Sigmoid colon (tissue), 7 donors: ENCODE data around the gene TMTC2. TPM values are rescaled to one million over a fixed set of nuclear protein-coding genes. Genes with fewer than 3 reads are reported as not detected.

ENCODE experiments used
- DNase-seq: peaks from one replicate; pipeline ENCODE4 v3.0.0-alpha.2; 2019
- H3K27ac ChIP-seq, 4 donors: fragments of 200-600 bp; sonication (generic); one replicate each; pipeline ENCODE4 v1.5.1; 2016 to 2019; ENCODE audit warnings: mild to moderate bottlenecking in 1 of 4
- H3K27me3 ChIP-seq, 3 donors: fragments of 200-600 bp; sonication (generic); one replicate each; pipeline ENCODE4 v1.5.1; 2019; ENCODE audit warnings: mild to moderate bottlenecking in 1 of 3
- H3K36me3 ChIP-seq, 4 donors: fragments of 200-600 bp; sonication (generic); one replicate each; pipeline ENCODE4 v1.5.1; 2016 to 2019
- H3K4me1 ChIP-seq, 4 donors: fragments of 200-600 bp; sonication (generic); one replicate each; pipeline ENCODE4 v1.5.1; 2017 to 2019
- H3K4me3 ChIP-seq, 4 donors: fragments of 200-600 bp; sonication (generic); one replicate each; pipeline ENCODE4 v1.5.1; 2017 to 2019; ENCODE audit warnings: mild to moderate bottlenecking in 2 of 4, moderate library complexity in 1 of 4
- H3K9me3 ChIP-seq, 4 donors: fragments of 200-600 bp in 3 of 4; sonication (generic) in 3 of 4; one replicate each; pipeline versions ENCODE4 v1.5.1 to v1.6.1; 2013 to 2019
- EP300 ChIP-seq, 4 donors: sonication (generic); formaldehyde crosslinking; IDR thresholded peaks; one replicate each; pipeline ENCODE4 v1.6.1; 2017; ENCODE audit warnings: antibody characterized with exemption in 4 of 4
- POLR2A ChIP-seq, 2 donors: fragments of 450-650 bp; IDR thresholded peaks; one replicate each; pipeline ENCODE4 v1.6.1; 2016; ENCODE audit warnings: antibody characterized with exemption in 2 of 2, mild to moderate bottlenecking in 2 of 2, moderate library complexity in 2 of 2
- POLR2AphosphoS5 ChIP-seq, 4 donors: sonication (generic); formaldehyde crosslinking; IDR thresholded peaks; one replicate each; pipeline ENCODE4 v1.6.1; 2017; ENCODE audit warnings: antibody characterized with exemption in 4 of 4
- WGBS, 2 donors: extraction: QIAGEN DNeasy Blood & Tissue Kit; methylation state at CpG; one replicate each; pipeline ENCODE4 v1.1.7; 2013; 5-methylcytosine and 5-hydroxymethylcytosine counted together
- intact Hi-C: fragments of 100-400 bp; cut with DNase I; formaldehyde crosslinking; loops from one replicate; pipeline ENCODE4 v1.15.1; 2023
- polyA plus RNA-seq, 3 donors: library from polyadenylated mRNA; stranded (reverse); fragments of 200-250 nt; gene quantifications; one replicate each; pipeline ENCODE4 v1.2.3, GENCODE V29; 2013
- total RNA-seq, 4 donors: library from RNA; depleted of rRNA; stranded (reverse); fragments of >200 nt; gene quantifications; one replicate each; pipeline ENCODE4 v1.1.0, GENCODE V29; 2016
- TF ChIP-seq, protein P1 (sequence below), 4 experiments: fragments of 450-650 bp in 3 of 4; fragments of 200-600 bp in 1 of 4; IDR thresholded peaks; one replicate each; pipeline ENCODE4 v1.5.1; 2016 to 2019; ENCODE audit warnings: antibody characterized with exemption in 4 of 4, mild to moderate bottlenecking in 3 of 4, moderate library complexity in 2 of 4
- donor health status: healthy with polysubstance abuse.
- donor health status: Bipolar disorder and iron deficiency.
- donor health status: healthy.

TMTC2 gene
- total and polyA plus RNA-seq, 7 donors: 1.2 to 74.4 (median 61.2) TPM

DNA sequence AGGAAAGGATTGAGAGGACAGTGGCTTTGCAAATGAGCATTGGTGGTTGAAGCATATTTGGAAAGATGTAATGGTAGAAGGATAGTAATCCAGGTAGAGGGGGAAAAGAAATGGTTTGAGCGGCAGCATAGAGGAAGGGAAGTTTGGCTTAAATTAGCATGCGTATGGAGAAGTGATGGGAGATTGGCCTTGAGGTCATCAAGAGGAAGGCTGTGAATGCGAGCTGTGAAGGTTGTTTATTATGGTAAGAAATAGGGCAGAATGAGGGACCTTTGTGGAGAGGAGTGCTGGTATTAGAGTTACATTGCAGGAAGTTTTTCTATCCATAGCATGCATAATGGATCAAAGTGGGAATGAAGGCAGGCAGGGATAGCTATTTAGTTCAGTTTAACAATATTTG is 162.1 kb downstream of the TMTC2 start:
- Histone ChIP-seq H3K27me3 (no peaks in the 10 kb centered on the region), H3K9me3 (no peaks in the 10 kb centered on the region), H3K4me1 (peaks cover 0 to 9% (median 0%) of the 10 kb centered on the region in 4 donors), H3K27ac (no peak overlapping the region), H3K36me3 (peaks cover 0 to 5% (median 0%) of the 10 kb centered on the region in 4 donors), H3K4me3 (no peak overlapping the region)
- intact Hi-C loops: no loop called here
- WGBS, 2 donors: 92 to 93% methylated on average over 3 of the region's 3 CpGs
- no peak for TF ChIP-seq POLR2AphosphoS5 (IDR thresholded peaks at IDR 0.05)
- TF ChIP-seq EP300 (IDR thresholded peaks at IDR 0.05): no peak
- TF ChIP-seq POLR2A (IDR thresholded peaks at IDR 0.05): no peak
- TF ChIP-seq, protein P1, sequence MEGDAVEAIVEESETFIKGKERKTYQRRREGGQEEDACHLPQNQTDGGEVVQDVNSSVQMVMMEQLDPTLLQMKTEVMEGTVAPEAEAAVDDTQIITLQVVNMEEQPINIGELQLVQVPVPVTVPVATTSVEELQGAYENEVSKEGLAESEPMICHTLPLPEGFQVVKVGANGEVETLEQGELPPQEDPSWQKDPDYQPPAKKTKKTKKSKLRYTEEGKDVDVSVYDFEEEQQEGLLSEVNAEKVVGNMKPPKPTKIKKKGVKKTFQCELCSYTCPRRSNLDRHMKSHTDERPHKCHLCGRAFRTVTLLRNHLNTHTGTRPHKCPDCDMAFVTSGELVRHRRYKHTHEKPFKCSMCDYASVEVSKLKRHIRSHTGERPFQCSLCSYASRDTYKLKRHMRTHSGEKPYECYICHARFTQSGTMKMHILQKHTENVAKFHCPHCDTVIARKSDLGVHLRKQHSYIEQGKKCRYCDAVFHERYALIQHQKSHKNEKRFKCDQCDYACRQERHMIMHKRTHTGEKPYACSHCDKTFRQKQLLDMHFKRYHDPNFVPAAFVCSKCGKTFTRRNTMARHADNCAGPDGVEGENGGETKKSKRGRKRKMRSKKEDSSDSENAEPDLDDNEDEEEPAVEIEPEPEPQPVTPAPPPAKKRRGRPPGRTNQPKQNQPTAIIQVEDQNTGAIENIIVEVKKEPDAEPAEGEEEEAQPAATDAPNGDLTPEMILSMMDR (IDR thresholded peaks at IDR 0.05): no peak
- no peak for DNase-seq

DNA sequence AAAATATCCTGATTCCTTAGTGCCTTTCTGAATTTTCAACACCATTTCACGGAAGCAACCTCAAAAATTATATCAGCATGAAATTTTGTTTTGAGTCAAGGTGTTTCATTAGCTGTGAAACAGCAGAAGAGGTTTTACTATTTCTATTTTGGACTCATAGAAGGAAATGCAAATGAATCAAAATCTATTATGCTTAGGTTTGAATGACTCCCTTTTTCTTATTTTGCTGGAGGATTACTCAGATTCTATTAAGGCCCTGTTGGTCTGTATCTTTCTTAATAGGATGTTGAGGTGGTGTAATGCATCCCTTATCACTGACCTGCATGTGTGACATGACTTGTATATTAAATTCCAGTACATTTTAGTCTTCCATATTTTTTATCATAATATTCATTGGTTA is 165.8 kb downstream of the TMTC2 start:
- intact Hi-C loops: no loop called here
- peaks cover 0 to 32% (median 9%) of the 10 kb centered on the region in 4 donors for H3K4me1 ChIP-seq
- TF ChIP-seq, protein P1 (IDR thresholded peaks at IDR 0.05): no peak
- no peak for TF ChIP-seq POLR2A (IDR thresholded peaks at IDR 0.05)
- no peak for TF ChIP-seq EP300 (IDR thresholded peaks at IDR 0.05)
- TF ChIP-seq POLR2AphosphoS5 (IDR thresholded peaks at IDR 0.05): no peak
- no peaks in the 10 kb centered on the region for H3K27me3 ChIP-seq
- no peak overlapping the region for H3K4me3 ChIP-seq
- H3K9me3 ChIP-seq: no peaks in the 10 kb centered on the region
- DNase-seq: no peak
- H3K36me3 ChIP-seq: peaks cover 0 to 7% (median 0%) of the 10 kb centered on the region in 4 donors
- 91 to 92% methylated on average over 1 of the region's 1 CpG for WGBS, 2 donors
- H3K27ac ChIP-seq: no peak overlapping the region

DNA sequence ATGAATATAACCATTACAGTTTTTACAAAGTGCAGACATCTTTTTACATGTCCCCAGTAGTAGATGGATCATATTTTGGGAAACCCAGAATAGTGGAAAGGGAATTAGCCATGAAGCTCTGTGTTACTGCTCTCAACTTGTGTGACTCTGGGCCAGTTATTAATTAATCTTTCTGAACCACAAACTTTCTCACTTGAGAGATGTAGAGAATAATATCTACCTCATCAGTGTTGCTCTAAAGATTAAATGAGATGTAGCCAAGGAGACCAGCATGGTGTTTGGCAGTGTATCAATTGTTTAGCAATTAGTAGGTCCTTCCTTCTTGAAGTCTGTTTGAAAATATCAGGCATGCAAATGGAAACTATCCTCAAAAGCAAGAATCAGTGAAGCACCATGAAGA is 169.2 kb downstream of the TMTC2 start:
- no peaks in the 10 kb centered on the region for H3K27me3 ChIP-seq
- DNase-seq: no peak
- H3K4me3 ChIP-seq: no peak overlapping the region
- intact Hi-C loops: no loop called here
- peaks cover 0 to 9% (median 0%) of the 10 kb centered on the region in 4 donors for H3K36me3 ChIP-seq
- no peak for TF ChIP-seq EP300 (IDR thresholded peaks at IDR 0.05)
- TF ChIP-seq POLR2A (IDR thresholded peaks at IDR 0.05): no peak
- no peak for TF ChIP-seq POLR2AphosphoS5 (IDR thresholded peaks at IDR 0.05)
- TF ChIP-seq, protein P1 (IDR thresholded peaks at IDR 0.05): no peak
- H3K4me1 ChIP-seq: peaks cover 0 to 37% (median 9%) of the 10 kb centered on the region in 4 donors
- H3K27ac ChIP-seq: no peak overlapping the region
- no peaks in the 10 kb centered on the region for H3K9me3 ChIP-seq

DNA sequence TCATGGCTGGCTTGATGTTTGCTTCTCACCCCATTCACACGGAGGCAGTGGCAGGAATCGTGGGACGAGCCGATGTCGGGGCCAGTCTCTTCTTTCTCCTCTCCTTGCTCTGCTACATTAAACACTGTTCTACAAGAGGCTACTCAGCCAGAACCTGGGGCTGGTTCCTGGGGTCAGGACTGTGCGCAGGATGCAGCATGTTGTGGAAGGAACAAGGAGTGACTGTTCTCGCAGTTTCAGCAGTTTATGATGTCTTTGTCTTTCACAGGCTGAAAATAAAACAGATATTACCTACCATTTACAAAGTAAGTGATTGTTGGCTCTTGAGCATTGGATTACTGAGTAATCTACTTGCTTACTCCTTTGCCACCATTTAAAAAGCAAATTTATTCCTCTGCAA is 170.6 kb downstream of the TMTC2 start:
- no peak overlapping the region for H3K4me3 ChIP-seq
- 74 to 89% methylated on average over 7 of the region's 7 CpGs for WGBS, 2 donors
- H3K27ac ChIP-seq: no peak overlapping the region
- TF ChIP-seq, protein P1 (IDR thresholded peaks at IDR 0.05): no peak
- TF ChIP-seq EP300 (IDR thresholded peaks at IDR 0.05) (no peak), POLR2AphosphoS5 (IDR thresholded peaks at IDR 0.05) (no peak), POLR2A (IDR thresholded peaks at IDR 0.05) (no peak)
- DNase-seq: no peak
- H3K27me3 ChIP-seq: no peaks in the 10 kb centered on the region
- peaks cover 0 to 51% (median 14%) of the 10 kb centered on the region in 4 donors for H3K4me1 ChIP-seq
- intact Hi-C loops: no loop called here
- no peaks in the 10 kb centered on the region for H3K9me3 ChIP-seq
- peaks cover 0 to 9% (median 0%) of the 10 kb centered on the region in 4 donors for H3K36me3 ChIP-seq

DNA sequence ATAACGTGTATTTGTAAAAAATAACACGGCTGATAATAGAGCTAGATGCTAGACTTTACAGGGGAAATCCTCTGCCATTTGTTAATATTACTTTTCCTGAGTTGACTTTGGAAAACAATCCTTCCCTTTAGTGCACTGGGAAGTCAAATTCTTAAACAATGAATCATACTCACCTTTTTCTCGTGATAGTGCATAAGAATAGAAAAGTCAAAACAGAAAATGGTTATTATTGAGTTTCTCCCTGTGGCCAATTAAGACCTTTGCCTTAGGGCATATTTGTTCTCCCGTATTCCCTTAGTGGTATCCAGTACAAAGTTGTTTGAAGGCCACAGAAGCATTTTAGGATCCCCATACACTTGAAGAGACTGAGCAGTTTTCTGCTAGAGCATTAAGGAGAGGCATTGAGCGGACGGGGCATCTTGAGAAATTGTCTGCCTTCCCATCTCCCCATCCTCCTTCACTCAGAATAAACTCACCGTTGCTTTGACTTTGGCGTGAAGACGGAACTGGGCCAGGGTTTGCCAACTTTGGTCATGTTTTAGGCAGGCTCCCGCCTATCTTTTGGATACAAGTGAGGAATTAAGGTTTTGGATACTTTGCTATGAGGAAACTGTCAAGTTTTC is 171.3 kb downstream of the TMTC2 start:
- intact Hi-C loops: no loop called here
- H3K36me3 ChIP-seq: peaks cover 0 to 9% (median 0%) of the 10 kb centered on the region in 4 donors
- WGBS, 2 donors: 77 to 83% methylated on average over 10 of the region's 10 CpGs
- H3K4me3 ChIP-seq: no peak overlapping the region
- H3K27me3 ChIP-seq: no peaks in the 10 kb centered on the region
- no peak overlapping the region for H3K27ac ChIP-seq
- no peaks in the 10 kb centered on the region for H3K9me3 ChIP-seq
- no peak for DNase-seq
- TF ChIP-seq EP300 (IDR thresholded peaks at IDR 0.05) (no peak), POLR2AphosphoS5 (IDR thresholded peaks at IDR 0.05) (no peak), POLR2A (IDR thresholded peaks at IDR 0.05) (no peak)
- TF ChIP-seq, protein P1 (IDR thresholded peaks at IDR 0.05): no peak
- H3K4me1 ChIP-seq: peaks cover 0 to 57% (median 14%) of the 10 kb centered on the region in 4 donors
